ENCODE measurements around the gene CCDC27. TPM values are rescaled to one million over a fixed set of nuclear protein-coding genes. Genes with fewer than 3 reads are reported as not detected.

CCDC27 gene
- total RNA-seq, 1 donor from 2014 or later, result not detected

GRCh38 chr1:3711381-3711779 lies 40.9 kb upstream of the CCDC27 start:
- Histone ChIP-seq H3K27me3 (ENCODE audit: control insufficient read depth, insufficient read depth, low read length) (peaks cover 57% of the 10 kb centered on the region), H3K36me3 (ENCODE audit: control insufficient read depth, insufficient read depth, low read length) (no peaks in the 10 kb centered on the region), H3K4me3 (ENCODE audit: low read depth, low read length) (no peak overlapping the region)
- TF ChIP-seq CTCF (IDR thresholded peaks at IDR 0.05; ENCODE audit: insufficient read depth, low read length, poor library complexity, severe bottlenecking), result no peak
- DNase-seq (ENCODE audit: low read depth), result no peak

- no peak for TF ChIP-seq CTCF (IDR thresholded peaks at IDR 0.05; ENCODE audit: insufficient read depth, low read length, poor library complexity, severe bottlenecking)
- DNase-seq (ENCODE audit: low read depth), result no peak
- peaks cover 53% of the 10 kb centered on the region for H3K27me3 ChIP-seq (ENCODE audit: control insufficient read depth, insufficient read depth, low read length)
- H3K4me3 ChIP-seq (ENCODE audit: low read depth, low read length), result no peak overlapping the region
- no peaks in the 10 kb centered on the region for H3K36me3 ChIP-seq (ENCODE audit: control insufficient read depth, insufficient read depth, low read length)
These were observed 40.3 kb upstream of the CCDC27 start for GRCh38 chr1:3711780-3712451.

GRCh38 chr1:3712573-3713535 lies 39.4 kb upstream of the CCDC27 start:
- Histone ChIP-seq H3K27me3 (ENCODE audit: control insufficient read depth, insufficient read depth, low read length) (peaks cover 50% of the 10 kb centered on the region), H3K4me3 (ENCODE audit: low read depth, low read length) (no peak overlapping the region), H3K36me3 (ENCODE audit: control insufficient read depth, insufficient read depth, low read length) (no peaks in the 10 kb centered on the region)
- TF ChIP-seq CTCF (IDR thresholded peaks at IDR 0.05; ENCODE audit: insufficient read depth, low read length, poor library complexity, severe bottlenecking), result no peak
- DNase-seq (ENCODE audit: low read depth), result no peak

- no peak for TF ChIP-seq CTCF (IDR thresholded peaks at IDR 0.05; ENCODE audit: insufficient read depth, low read length, poor library complexity, severe bottlenecking)
- Histone ChIP-seq H3K27me3 (ENCODE audit: control insufficient read depth, insufficient read depth, low read length) (peaks cover 50% of the 10 kb centered on the region), H3K4me3 (ENCODE audit: low read depth, low read length) (no peak overlapping the region), H3K36me3 (ENCODE audit: control insufficient read depth, insufficient read depth, low read length) (no peaks in the 10 kb centered on the region)
- DNase-seq (ENCODE audit: low read depth), result no peak
These were observed 38.4 kb upstream of the CCDC27 start for GRCh38 chr1:3713840-3714239.

- no peaks in the 10 kb centered on the region for H3K36me3 ChIP-seq (ENCODE audit: control insufficient read depth, insufficient read depth, low read length)
- no peak for TF ChIP-seq CTCF (IDR thresholded peaks at IDR 0.05; ENCODE audit: insufficient read depth, low read length, poor library complexity, severe bottlenecking)
- DNase-seq (ENCODE audit: low read depth), result no peak
- no peak overlapping the region for H3K4me3 ChIP-seq (ENCODE audit: low read depth, low read length)
- H3K27me3 ChIP-seq (ENCODE audit: control insufficient read depth, insufficient read depth, low read length), result peaks cover 50% of the 10 kb centered on the region
These were observed 37.9 kb upstream of the CCDC27 start for GRCh38 chr1:3714284-3714741.
